ENCODE data around the gene SMAD6. TPM values are rescaled to one million over a fixed set of nuclear protein-coding genes. Genes with fewer than 3 reads are reported as not detected.

The SMAD6 gene
- total and polyA plus RNA-seq, 9 of the 15 experiments (the other 6 are each of a cell fraction or from before 2014, with no cell fraction given): 0.10 to 15.5 (median 3.7) TPM

GRCh38 chr15:66778716-66779115 is 76.7 kb downstream of the SMAD6 start:
- FAIRE-seq (no peak), DNase-seq (ENCODE audit: extremely low read depth in 1 of 4, low spot score in 3 of 4) (no peak), ATAC-seq (no peak)
- WGBS (ENCODE audit: insufficient coverage, low coverage, missing lambda C conversion rate): 71% methylated on average over 7 of the region's 8 CpGs
- ChIA-PET POLR2A (interaction anchor here (0.6 to 1.1 kb wide), 2 partner anchors 11 to 686 kb away, joined by 3 read pairs; no protein-coding TSS in a partner anchor), CTCF (ENCODE audit: low intra/inter-chr PET ratio) (no interaction called here)
- Histone ChIP-seq H3K27ac (ENCODE audit: extremely low read depth, low read depth, low read length) (no peak overlapping the region), H3K9me3 (replicated peaks; ENCODE audit: control insufficient read depth, insufficient read depth, low read depth, low read length) (no peaks in the 10 kb centered on the region), H4K20me1 (replicated peaks; ENCODE audit: control insufficient read depth, insufficient read depth, low read length) (peaks cover 16% of the 10 kb centered on the region; the same call in 1 of the 2 replicates), H3K36me3 (ENCODE audit: control insufficient read depth, insufficient read depth, low read length) (peaks cover 4% of the 10 kb centered on the region; the same call in 1 of the 3 replicates), H3K4me2 (ENCODE audit: insufficient read depth, low read length) (no peak overlapping the region), H3K79me2 (ENCODE audit: control insufficient read depth, insufficient read depth, low read length) (peaks cover 10% of the 10 kb centered on the region), H3K9me1 (ENCODE audit: control insufficient read depth, insufficient read depth, low read length) (no peaks in the 10 kb centered on the region), H3K4me1 (replicated peaks in 1 of 2; ENCODE audit: control insufficient read depth in 2 of 2, insufficient read depth in 2 of 2, low read length in 2 of 2) (peaks cover 4 to 18% of the 10 kb centered on the region in 2 experiments), H3K27me3 (ENCODE audit: control insufficient read depth in 2 of 2, insufficient read depth in 2 of 2, low read length in 2 of 2) (no peaks in the 10 kb centered on the region), H2AFZ (ENCODE audit: low read depth, low read length) (no peak overlapping the region), H3K4me3 (no peak overlapping the region), H3K9ac (ENCODE audit: insufficient read depth in 1 of 2, low read depth in 2 of 2, low read length in 2 of 2) (peak overlapping the region in 1 of 2 experiments; percentile 33; a peak in 1 of 4 replicates)
- intact Hi-C loops (cut with micrococcal nuclease) (no loop called here), in situ Hi-C loops (cut with MboI) (loop anchor here (10.0 kb wide), 1 partner anchor 164 kb away; no protein-coding TSS in a partner anchor)
- TF ChIP-seq BCOR (IDR thresholded peaks at IDR 0.05) (peak; percentile 75), ADNP (tag; IDR thresholded peaks at IDR 0.05) (0 out of 2 replicates have a peak, but pooled peaks have one; percentile 21), KAT2B (IDR thresholded peaks at IDR 0.05; ENCODE audit: low read depth, low read length) (no peak), CEBPB (tag; IDR thresholded peaks at IDR 0.05) (no peak), RBM25 (IDR thresholded peaks at IDR 0.05; ENCODE audit: low read depth, low read length, severe bottlenecking) (peak; percentile 76)
- no TSS peak for BruUV-seq (replicated peaks)

Measured in K562 (cell line).